Skeletal muscle satellite cell (primary cell): Measurements from ENCODE around the gene TBC1D14.

Experiments used
- H3K27me3 ChIP-seq: 2 replicates; pipeline ENCODE4 v1.7.0; 2013; ENCODE audit warnings: low read length; ENCODE audit not compliant: control insufficient read depth, insufficient read depth
- H3K36me3 ChIP-seq: 2 replicates; pipeline ENCODE4 v1.7.0; 2013; ENCODE audit warnings: mild to moderate bottlenecking, control low read depth, low read length; ENCODE audit not compliant: insufficient read depth
- H3K4me1 ChIP-seq: 2 replicates; pipeline ENCODE4 v1.7.0; 2013; ENCODE audit warnings: low read length; ENCODE audit not compliant: control insufficient read depth, insufficient read depth
- H3K4me2 ChIP-seq: 2 replicates; pipeline ENCODE4 v1.7.0; 2013; ENCODE audit warnings: mild to moderate bottlenecking, low read length
- H3K4me3 ChIP-seq: 2 replicates; pipeline ENCODE4 v1.7.0; 2013; ENCODE audit warnings: low read length
- H3K9ac ChIP-seq: 2 replicates; pipeline ENCODE4 v1.7.0; 2013; ENCODE audit warnings: mild to moderate bottlenecking, low read depth, low read length, moderate library complexity
- H3K9me3 ChIP-seq: replicated peaks from 2 replicates; pipeline ENCODE4 v1.7.0; 2013; ENCODE audit warnings: mild to moderate bottlenecking, control low read depth, low read length

TBC1D14 gene

GRCh38 chr4:6891436-6892170 is 18.0 kb upstream of the TBC1D14 start:
- Histone ChIP-seq H3K4me1 (peaks cover 7% of the 10 kb centered on the region), H3K4me2 (no peak overlapping the region), H3K27me3 (no peaks in the 10 kb centered on the region), H3K9ac (no peak overlapping the region), H3K36me3 (no peaks in the 10 kb centered on the region), H3K4me3 (no peak overlapping the region), H3K9me3 (peaks cover 2% of the 10 kb centered on the region)

GRCh38 chr4:6892190-6892908 is 17.3 kb upstream of the TBC1D14 start:
- no peak overlapping the region for H3K9ac ChIP-seq
- H3K9me3 ChIP-seq, result peaks cover 2% of the 10 kb centered on the region
- H3K4me3 ChIP-seq, result no peak overlapping the region
- H3K4me2 ChIP-seq, result peak overlapping the region; percentile 36
- H3K4me1 ChIP-seq, result peaks cover 7% of the 10 kb centered on the region
- H3K27me3 ChIP-seq, result no peaks in the 10 kb centered on the region
- H3K36me3 ChIP-seq, result no peaks in the 10 kb centered on the region

GRCh38 chr4:6892909-6893202 is 16.8 kb upstream of the TBC1D14 start:
- Histone ChIP-seq H3K9ac (no peak overlapping the region), H3K9me3 (peaks cover 2% of the 10 kb centered on the region), H3K36me3 (no peaks in the 10 kb centered on the region), H3K4me1 (peaks cover 7% of the 10 kb centered on the region), H3K4me3 (no peak overlapping the region), H3K27me3 (no peaks in the 10 kb centered on the region), H3K4me2 (no peak overlapping the region)

- no peak overlapping the region for H3K9ac ChIP-seq
- no peaks in the 10 kb centered on the region for H3K27me3 ChIP-seq
- peaks cover 7% of the 10 kb centered on the region for H3K4me1 ChIP-seq
- H3K36me3 ChIP-seq, result no peaks in the 10 kb centered on the region
- H3K4me2 ChIP-seq, result no peak overlapping the region
- no peak overlapping the region for H3K4me3 ChIP-seq
- H3K9me3 ChIP-seq, result peaks cover 2% of the 10 kb centered on the region
Measured at GRCh38 chr4:6893449-6894085, 16.1 kb upstream of the TBC1D14 start.

GRCh38 chr4:6894086-6894478 is 15.5 kb upstream of the TBC1D14 start:
- no peak overlapping the region for H3K9ac ChIP-seq
- peaks cover 7% of the 10 kb centered on the region for H3K4me1 ChIP-seq

GRCh38 chr4:6894528-6895498 is 14.8 kb upstream of the TBC1D14 start:
- Histone ChIP-seq H3K9me3 (peaks cover 2% of the 10 kb centered on the region), H3K4me1 (peaks cover 7% of the 10 kb centered on the region), H3K4me3 (no peak overlapping the region), H3K27me3 (no peaks in the 10 kb centered on the region), H3K4me2 (no peak overlapping the region), H3K9ac (no peak overlapping the region), H3K36me3 (no peaks in the 10 kb centered on the region)

More at GRCh38 chr4:6894086-6894478, 15.5 kb upstream of the TBC1D14 start:
- no peaks in the 10 kb centered on the region for H3K36me3 ChIP-seq
- no peaks in the 10 kb centered on the region for H3K27me3 ChIP-seq
- peaks cover 2% of the 10 kb centered on the region for H3K9me3 ChIP-seq
- H3K4me3 ChIP-seq, result no peak overlapping the region
- no peak overlapping the region for H3K4me2 ChIP-seq

GRCh38 chr4:6896035-6896434 is 13.6 kb upstream of the TBC1D14 start:
- H3K36me3 ChIP-seq, result no peaks in the 10 kb centered on the region
- no peaks in the 10 kb centered on the region for H3K27me3 ChIP-seq
- no peak overlapping the region for H3K4me3 ChIP-seq
- no peak overlapping the region for H3K9ac ChIP-seq
- H3K4me2 ChIP-seq, result no peak overlapping the region
- no peaks in the 10 kb centered on the region for H3K9me3 ChIP-seq
- H3K4me1 ChIP-seq, result peaks cover 7% of the 10 kb centered on the region

GRCh38 chr4:6898763-6899162 is 10.9 kb upstream of the TBC1D14 start:
- no peak overlapping the region for H3K4me2 ChIP-seq

GRCh38 chr4:6900181-6900812 is 9.3 kb upstream of the TBC1D14 start:
- no peaks in the 10 kb centered on the region for H3K36me3 ChIP-seq
- no peaks in the 10 kb centered on the region for H3K9me3 ChIP-seq
- H3K4me2 ChIP-seq, result no peak overlapping the region
- no peak overlapping the region for H3K4me3 ChIP-seq
- H3K9ac ChIP-seq, result no peak overlapping the region
- no peaks in the 10 kb centered on the region for H3K4me1 ChIP-seq
- H3K27me3 ChIP-seq, result no peaks in the 10 kb centered on the region

More at GRCh38 chr4:6898763-6899162, 10.9 kb upstream of the TBC1D14 start:
- no peaks in the 10 kb centered on the region for H3K9me3 ChIP-seq
- no peaks in the 10 kb centered on the region for H3K36me3 ChIP-seq
- H3K27me3 ChIP-seq, result no peaks in the 10 kb centered on the region
- H3K9ac ChIP-seq, result no peak overlapping the region
- H3K4me1 ChIP-seq, result no peaks in the 10 kb centered on the region
- no peak overlapping the region for H3K4me3 ChIP-seq

GRCh38 chr4:6900956-6901355 is 8.7 kb upstream of the TBC1D14 start:
- no peak overlapping the region for H3K4me3 ChIP-seq
- H3K36me3 ChIP-seq, result no peaks in the 10 kb centered on the region
- H3K9ac ChIP-seq, result no peak overlapping the region
- H3K9me3 ChIP-seq, result no peaks in the 10 kb centered on the region
- H3K4me1 ChIP-seq, result no peaks in the 10 kb centered on the region
- peaks cover 3% of the 10 kb centered on the region for H3K27me3 ChIP-seq
- H3K4me2 ChIP-seq, result no peak overlapping the region
